Chondrocyte (in vitro differentiated cells): ENCODE results near the gene POU5F1. TPM values are rescaled to one million over a fixed set of nuclear protein-coding genes. Genes with fewer than 3 reads are reported as not detected.

Source experiments
- DNase-seq: peaks from one replicate; pipeline ENCODE4 v3.0.0; 2021; ENCODE audit warnings: mixed read lengths, low spot score
- H3K27ac Mint-ChIP-seq: one replicate; pipeline ENCODE4 v1.8.0; 2021; ENCODE audit warnings: mild to moderate bottlenecking, moderate library complexity, mixed read lengths; ENCODE audit not compliant: unreplicated experiment
- H3K27me3 Mint-ChIP-seq: 2 replicates; pipeline ENCODE4 v1.8.0; 2021; ENCODE audit warnings: low read depth, mixed read lengths
- H3K36me3 Mint-ChIP-seq: 2 replicates; pipeline ENCODE4 v1.8.0; 2021; ENCODE audit warnings: low read depth, mixed read lengths
- H3K4me1 Mint-ChIP-seq: 2 replicates; pipeline ENCODE4 v1.8.0; 2021; ENCODE audit warnings: low read depth, mild to moderate bottlenecking, mixed read lengths
- H3K4me3 Mint-ChIP-seq: one replicate; pipeline ENCODE4 v1.8.0; 2021; ENCODE audit warnings: mild to moderate bottlenecking, moderate library complexity, mixed read lengths; ENCODE audit not compliant: unreplicated experiment
- H3K9me3 Mint-ChIP-seq: 2 replicates; pipeline ENCODE4 v1.8.0; 2021; ENCODE audit warnings: low read depth, mixed read lengths
- total RNA-seq: library from RNA; stranded (reverse); gene quantifications from 3 replicates; pipeline ENCODE4 v1.2.1, GENCODE V29; 2021
- TF ChIP-seq, protein P1 (sequence below): fragments of 200-600 bp; sonication (generic); IDR thresholded peaks from 2 replicates; pipeline ENCODE4 v1.5.0; 2021; ENCODE audit warnings: antibody characterized with exemption, mild to moderate bottlenecking, moderate library complexity

The POU5F1 gene
- total RNA-seq, 1 donor from 2014 or later = 1.2 TPM

DNA sequence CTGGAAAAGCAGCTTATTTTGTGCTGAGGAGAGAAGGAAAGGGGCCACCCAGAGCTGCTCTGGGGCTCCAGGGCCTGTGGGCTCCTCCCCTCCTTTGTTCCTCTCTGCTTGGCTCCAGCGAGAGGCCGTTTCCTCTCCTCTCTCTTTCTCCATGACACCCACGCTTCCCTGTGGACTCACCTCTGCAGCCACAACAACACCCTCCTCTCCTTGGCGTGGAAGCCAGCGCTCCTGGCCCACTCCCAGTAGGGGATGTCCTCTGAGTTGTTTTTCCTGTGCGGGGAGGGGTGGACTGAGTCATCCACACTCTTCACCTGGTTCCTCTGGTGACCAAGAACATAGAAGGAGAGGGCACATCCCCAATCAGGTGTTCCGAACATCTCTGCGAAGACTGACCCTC lies 45.3 kb downstream of the POU5F1 start:
- TF ChIP-seq, protein P1, sequence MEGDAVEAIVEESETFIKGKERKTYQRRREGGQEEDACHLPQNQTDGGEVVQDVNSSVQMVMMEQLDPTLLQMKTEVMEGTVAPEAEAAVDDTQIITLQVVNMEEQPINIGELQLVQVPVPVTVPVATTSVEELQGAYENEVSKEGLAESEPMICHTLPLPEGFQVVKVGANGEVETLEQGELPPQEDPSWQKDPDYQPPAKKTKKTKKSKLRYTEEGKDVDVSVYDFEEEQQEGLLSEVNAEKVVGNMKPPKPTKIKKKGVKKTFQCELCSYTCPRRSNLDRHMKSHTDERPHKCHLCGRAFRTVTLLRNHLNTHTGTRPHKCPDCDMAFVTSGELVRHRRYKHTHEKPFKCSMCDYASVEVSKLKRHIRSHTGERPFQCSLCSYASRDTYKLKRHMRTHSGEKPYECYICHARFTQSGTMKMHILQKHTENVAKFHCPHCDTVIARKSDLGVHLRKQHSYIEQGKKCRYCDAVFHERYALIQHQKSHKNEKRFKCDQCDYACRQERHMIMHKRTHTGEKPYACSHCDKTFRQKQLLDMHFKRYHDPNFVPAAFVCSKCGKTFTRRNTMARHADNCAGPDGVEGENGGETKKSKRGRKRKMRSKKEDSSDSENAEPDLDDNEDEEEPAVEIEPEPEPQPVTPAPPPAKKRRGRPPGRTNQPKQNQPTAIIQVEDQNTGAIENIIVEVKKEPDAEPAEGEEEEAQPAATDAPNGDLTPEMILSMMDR = no peak
- no peak overlapping the region for H3K4me3 Mint-ChIP-seq
- H3K27me3 Mint-ChIP-seq = peaks cover 8% of the 10 kb centered on the region
- peaks cover 53% of the 10 kb centered on the region for H3K4me1 Mint-ChIP-seq
- H3K9me3 Mint-ChIP-seq = no peaks in the 10 kb centered on the region
- H3K36me3 Mint-ChIP-seq = no peaks in the 10 kb centered on the region
- no peak for DNase-seq
- H3K27ac Mint-ChIP-seq = peak overlapping the region; percentile 41

DNA sequence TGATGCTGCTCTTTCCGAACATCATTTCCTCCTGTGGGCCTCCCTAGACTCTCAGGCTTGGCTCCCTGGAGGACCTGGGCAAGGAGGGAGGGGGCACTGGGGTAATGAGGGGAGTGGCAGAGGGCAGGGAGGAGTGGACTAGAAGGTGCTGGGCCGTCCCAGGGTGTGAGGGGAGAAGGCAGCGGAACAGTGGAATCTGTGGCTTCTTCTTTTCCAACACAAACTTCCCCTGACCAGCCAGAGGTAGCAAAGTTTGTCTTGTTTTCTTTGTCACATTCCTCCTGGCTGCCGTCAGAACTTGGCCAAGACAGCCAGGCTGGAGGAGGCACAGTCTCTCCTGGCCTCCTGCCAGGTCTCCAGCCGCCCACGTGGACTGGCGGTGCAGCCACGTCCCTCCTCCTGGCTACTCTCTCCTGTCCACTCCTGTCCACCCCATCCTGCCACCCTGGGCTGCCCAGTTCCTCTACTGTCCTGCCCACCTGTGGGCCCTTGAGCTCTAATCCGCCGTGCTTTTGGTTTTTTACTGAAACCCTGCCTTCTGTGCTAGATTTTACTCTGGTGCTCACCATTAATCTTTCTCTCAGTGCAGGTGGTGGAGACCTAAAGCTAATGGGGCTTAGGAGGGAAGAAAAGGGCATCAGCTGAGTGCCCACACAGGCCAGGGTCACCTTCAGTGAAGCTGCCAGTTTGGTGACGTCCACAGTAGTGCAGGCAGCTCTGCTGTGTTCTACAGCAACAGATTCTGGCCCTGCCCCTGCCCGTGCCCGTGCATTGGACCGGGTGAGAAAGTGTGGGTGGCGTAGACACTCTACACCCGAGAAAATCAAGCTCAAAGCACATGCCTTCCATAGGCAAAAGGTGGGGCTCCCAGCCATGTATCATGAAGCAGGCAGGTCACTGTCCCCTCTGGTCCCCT lies 47.4 kb downstream of the POU5F1 start:
- TF ChIP-seq, protein P1 = no peak
- no peaks in the 10 kb centered on the region for H3K36me3 Mint-ChIP-seq
- peak overlapping the region; percentile 94 for H3K27ac Mint-ChIP-seq
- peaks cover 51% of the 10 kb centered on the region for H3K4me1 Mint-ChIP-seq
- H3K27me3 Mint-ChIP-seq = peaks cover 3% of the 10 kb centered on the region
- DNase-seq = no peak
- H3K9me3 Mint-ChIP-seq = no peaks in the 10 kb centered on the region
- no peak overlapping the region for H3K4me3 Mint-ChIP-seq

DNA sequence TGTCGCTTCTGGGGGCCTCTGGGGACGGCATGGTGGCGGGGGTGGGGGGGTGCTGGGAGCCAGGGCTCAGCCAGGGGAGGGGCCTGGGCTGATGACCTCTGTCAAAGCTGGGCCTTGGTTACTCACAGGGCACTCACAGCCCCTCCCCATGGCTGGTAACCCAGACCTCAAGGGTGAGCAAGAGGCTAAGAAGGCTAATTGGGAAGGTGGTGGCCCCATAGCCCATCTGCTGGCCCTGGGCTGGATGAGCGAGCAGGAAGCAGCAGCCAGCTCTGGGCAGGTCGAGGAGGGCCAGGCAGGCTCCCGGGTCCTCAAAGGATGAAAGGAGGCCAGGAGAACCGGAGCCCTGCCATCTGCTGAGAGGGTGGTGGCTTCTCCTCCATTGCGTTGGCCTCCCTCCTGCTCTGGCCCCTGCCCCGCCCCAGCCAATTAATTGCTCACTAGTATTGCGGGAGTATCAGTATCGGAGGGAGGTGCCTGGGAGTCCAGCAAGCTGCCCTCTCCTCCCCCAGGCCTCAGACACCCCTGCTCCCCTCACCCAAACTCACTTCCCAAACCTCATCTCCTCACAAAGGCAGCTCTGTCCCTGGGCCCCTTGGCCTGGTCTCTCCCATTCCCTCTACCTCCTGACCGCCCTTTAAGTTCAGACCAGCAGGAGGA lies 49.2 kb downstream of the POU5F1 start:
- no peak overlapping the region for H3K27ac Mint-ChIP-seq
- no peak for DNase-seq
- H3K4me3 Mint-ChIP-seq = no peak overlapping the region
- H3K4me1 Mint-ChIP-seq = peaks cover 52% of the 10 kb centered on the region
- H3K9me3 Mint-ChIP-seq = no peaks in the 10 kb centered on the region
- TF ChIP-seq, protein P1 = no peak
- no peaks in the 10 kb centered on the region for H3K27me3 Mint-ChIP-seq
- H3K36me3 Mint-ChIP-seq = no peaks in the 10 kb centered on the region

DNA sequence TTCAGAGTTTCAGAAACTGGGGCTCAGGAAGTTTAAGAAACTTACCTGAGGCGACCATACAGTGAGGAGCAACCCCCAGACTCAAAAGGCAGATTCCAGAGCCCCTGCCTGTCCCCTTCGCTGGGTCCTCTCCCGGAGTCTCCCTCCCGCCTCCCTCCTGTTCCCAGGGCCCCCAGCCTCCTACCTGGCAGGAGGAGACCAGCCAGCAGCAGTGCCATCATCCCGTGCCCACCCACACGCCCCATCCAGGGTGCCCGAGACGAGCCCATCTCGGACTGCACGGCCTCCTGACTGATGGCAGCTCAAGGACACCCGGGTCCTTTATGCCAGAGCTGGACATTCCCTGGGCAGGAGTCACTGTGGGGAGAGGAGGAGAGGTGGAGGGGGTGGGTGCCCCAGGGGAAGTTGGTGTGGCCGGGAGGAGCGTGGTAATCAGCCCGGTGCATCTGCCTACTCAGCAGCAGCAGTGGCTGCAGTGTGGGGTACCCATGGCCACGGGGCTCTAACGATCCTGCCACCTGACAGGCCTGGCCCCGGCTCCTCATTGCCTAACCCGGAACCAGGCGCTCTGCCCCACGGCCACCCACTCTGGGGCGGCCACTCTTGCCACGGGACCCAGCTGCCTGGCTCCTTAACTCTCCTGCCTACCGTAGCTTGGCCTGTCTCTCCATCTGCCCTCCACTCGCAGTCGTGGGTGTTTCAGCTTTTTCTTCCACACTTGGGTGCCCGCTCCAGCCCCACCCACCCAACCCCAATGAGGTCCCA lies 50.1 kb downstream of the POU5F1 start, which contains the start of gene CDSN:
Gene CDSN (minus strand): TSS at position 296 of the 765 bp plus-strand sequence. CDS start 27 bp downstream, at position 269.
- DNase-seq = no peak
- H3K27ac Mint-ChIP-seq = no peak within 1 kb of the TSS

More for the DNA sequence above, 50.1 kb downstream of the POU5F1 start, which contains the start of gene CDSN:
- Mint-ChIP-seq H3K36me3 (no peaks in the 10 kb centered on the region), H3K4me1 (peaks cover 52% of the 10 kb centered on the region), H3K4me3 (no peak within 1 kb of the TSS), H3K9me3 (no peaks in the 10 kb centered on the region), H3K27me3 (no peaks in the 10 kb centered on the region)
- TF ChIP-seq, protein P1 = no peak
